NCI-H510A treated with DMSO at 0.1 percent for 48 hours (cell line): ENCODE measurements around the gene ARHGDIB.

Source experiments
- DNase-seq: peaks from one replicate; lab custom pipeline; 2025; lab: John Stamatoyannopoulos, UW

ARHGDIB gene

DNA sequence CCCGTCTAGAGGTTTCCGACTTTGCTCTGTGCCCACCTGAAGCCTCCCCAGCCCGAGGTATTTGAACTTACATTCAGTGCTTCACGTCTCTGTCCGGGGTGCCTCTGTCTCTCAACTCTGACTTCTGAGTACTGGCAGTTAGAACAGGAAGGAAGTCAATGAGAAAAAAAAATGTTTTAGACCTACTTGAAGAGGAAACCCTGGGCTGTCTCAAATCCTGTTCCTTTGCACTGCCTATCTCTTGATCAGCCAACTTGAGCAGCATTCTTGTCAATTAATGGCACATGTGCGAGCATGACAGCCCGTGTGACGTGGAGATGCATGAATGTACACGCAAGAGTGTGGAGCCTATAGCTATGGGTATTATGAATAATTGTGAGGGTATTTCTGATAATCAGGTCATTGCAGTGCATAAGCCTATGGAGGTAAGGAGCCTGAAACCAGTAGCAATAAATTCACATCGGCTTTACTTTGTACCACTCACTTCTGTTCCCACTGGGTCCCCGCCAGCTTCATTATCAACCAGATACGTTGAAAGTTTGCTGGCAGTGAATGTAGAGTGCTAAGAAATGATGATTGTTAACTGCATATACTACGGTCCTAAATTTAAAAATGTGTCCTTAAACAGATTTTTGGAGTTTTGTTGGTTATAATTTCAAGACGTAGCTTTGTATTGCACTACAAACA, at the start of gene ARHGDIB:
Gene ARHGDIB, minus strand, starts transcription at position 136 of the 687 bp plus-strand sequence. CDS start 10,889 bp downstream, outside the sequence.
- no peak for DNase-seq

DNA sequence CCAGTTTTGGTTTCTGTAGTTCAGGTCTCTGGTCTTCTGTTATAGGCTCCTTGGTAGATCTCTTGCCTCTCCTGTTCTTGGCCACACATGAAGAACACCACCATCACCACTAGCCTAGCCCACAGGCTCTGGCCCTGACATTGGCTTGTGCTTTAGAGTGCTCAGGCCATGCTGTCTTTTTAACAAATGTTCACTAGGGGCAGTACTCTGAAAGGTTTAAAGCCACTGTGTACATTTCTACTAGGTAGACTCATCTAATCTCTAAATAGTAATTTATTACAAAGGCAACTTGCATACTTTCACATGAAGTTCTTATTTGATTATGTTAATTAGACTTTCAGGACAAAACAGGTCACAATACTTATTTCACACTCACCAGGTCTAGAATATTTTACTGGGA, 49.8 kb upstream of the ARHGDIB start:
- DNase-seq, result no peak

DNA sequence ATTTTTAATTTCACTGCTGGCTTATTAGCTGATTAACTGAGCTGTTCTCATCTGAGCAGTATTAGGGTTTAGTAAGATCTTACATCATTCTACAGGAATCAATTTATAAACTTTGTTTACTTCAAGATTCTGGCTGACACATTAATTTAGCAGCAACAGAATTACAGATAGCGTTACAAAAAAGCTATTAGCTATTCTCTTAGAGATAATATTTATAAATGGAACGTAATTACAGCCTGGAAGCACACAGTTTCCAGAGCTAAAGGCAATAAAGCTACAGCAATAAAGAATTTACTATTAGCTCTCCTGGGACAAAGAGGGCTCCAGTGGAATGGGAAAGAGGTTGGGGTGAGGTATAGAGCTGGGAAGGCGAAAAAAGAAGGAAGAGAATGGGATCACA, 46.1 kb upstream of the ARHGDIB start:
- no peak for DNase-seq

DNA sequence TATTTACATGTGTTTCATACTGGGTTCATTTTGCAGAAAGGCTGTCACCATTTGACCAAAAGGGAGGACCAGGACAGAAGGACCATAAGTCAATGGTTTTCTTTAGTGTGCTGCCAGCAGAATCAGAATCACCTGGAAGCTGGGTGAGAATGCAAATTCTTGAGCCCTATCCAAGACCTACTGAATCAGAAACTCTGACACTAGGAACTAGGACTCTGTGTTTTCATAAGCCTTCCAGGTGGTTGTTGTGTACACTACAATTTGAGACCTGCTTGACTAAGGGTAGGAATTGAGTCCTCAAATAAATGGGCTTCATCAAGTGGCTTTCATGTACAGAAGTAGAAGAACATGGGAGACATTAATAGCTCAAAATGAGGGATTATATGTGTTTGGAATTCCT, 43.7 kb upstream of the ARHGDIB start:
- DNase-seq, result no peak

DNA sequence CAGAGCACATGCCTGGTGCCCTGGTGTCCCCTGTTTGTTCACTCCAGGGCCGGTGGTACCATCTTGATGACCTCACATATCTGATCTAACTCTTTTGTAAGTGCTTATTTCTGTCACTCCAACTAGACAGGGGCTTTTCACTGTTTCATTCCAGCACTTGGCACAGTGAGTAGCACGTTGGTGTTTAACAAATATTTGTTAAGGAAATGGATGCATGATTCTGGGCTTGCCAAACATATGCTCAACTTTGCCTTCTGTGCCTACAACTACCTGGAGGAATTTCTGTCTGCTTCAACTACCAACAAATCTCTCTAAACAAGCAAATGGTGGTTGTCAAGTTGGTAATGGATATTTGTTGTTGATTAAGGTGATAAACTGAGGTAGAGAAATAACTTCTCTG, 43.0 kb upstream of the ARHGDIB start:
- no peak for DNase-seq

DNA sequence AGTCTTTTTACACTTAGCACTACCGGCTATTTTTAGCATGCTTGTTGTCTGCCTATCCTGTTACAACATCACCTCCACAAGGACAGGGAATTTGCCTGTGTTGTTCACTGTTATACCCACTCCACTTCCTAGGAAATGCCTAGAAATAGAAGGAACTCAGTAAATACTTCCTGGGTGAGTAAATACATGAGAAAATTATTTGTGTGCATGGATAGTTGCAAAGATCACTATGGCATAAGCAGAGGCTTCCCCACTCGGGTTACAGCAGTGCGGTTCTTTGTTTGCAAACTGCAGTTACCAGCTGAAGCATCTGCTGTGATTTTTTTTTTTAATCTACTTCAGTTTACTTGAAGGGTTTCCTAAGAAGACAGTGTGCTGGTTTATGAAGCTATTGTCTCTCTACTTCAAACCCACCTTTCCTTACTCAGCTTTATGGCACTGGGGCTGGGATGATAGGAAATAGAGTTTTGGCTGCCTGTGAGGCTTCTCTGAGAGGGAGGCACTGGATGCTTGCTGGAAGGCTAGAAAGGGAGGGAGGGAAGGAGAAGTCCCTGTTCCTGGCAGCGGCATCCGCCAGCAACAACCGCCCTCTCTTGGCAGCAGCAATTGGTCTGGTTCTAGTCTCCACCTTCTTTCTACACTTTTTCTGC, 40.5 kb upstream of the ARHGDIB start:
- peak; percentile 11 for DNase-seq

DNA sequence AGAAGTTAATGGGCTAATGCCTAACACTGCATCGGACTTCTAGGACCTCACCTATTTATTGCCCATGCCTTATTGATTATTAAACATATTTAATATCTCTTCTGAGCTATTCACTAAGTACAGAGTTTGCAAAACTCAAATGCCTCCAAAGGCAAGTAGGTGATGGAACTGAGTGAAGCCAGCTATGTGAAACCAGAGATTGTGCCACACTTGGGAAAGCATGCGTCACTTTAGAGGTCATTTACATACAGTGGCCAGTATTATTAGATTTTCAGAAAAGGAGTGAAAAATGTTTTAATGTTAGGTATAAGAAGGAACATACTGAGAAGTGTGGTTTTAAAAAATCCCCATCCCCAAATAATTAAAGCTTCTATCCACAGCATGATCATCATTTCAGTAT, 39.2 kb upstream of the ARHGDIB start:
- DNase-seq, result no peak

DNA sequence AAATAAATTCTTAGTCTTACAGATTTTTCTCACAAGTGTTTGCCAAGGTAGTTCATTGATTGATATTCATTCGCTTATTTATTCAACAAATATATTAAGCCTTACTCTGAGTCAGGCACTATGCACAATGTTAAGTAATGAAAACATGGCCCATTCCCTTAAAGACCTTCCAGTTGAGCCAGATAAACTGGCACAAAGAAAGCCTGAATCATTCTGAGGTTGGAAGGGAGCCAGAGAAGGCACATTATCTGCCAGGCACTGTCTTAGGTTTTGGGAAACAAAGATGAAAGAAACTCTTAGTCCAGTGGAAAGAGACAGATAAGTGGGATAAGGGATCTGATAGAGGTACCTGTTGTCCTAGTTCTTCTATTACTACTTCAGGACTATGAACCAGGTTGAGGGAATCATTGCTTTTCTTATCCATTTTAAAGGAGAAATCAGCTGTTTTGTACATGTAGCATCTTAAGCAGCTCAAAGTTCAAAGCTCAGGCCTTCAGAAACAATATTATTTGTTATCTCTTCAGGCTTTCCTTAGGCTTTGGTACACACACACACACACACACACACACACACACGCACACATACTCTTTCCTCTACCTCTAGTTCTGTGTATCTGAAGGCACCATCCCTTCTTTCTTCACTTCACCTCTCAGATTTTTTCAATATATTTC, 38.4 kb upstream of the ARHGDIB start:
- no peak for DNase-seq

DNA sequence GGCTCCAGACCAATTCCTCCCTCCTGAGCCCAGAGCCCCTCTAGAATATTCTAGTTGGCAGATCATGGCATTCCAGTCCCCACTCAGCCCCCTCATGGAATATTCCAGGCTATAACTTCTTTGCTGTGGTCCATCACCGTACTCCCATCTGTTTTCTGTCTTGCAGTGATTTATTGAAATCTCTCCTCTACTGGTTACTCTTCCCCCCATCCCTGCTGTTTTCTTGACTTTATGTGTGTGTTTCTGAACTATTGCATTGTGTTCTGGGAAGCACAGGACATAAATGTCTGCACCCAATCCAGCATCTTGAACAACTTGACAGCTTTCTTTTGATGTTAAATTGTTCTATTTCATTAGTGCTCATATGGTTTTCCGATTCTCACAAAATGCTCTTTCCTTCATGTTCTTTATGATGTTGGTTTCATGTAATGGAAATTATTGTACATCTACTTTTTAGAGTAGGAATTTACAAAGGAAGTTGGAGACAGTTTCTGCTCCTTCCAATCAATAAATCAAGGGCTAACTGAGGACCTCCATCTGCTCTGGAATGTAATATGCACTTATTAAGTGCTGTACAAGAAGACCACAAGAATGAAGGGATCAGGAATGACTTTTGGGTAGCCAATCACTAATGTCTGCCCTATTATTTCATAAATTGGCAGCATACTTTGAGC, 37.8 kb upstream of the ARHGDIB start:
- DNase-seq, result no peak

DNA sequence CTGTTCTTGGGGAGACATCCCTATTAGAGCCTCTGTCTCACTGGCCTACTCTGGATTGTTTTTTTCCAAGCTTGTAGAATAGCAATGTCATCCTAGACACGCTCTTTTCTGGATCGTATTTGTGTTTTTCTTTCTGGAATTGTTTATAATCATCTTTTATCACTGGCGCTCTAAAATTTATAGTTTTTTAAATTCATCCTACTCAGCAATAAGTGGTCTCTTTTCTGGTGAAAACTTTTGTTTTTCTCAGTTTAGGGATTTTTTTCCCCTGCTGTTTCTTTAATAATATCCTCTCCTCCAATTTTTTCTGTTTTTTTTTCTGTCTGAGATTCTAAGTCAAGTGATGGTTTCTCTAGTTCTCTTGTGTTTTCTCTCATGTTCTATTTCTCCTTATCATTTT, 36.6 kb upstream of the ARHGDIB start:
- DNase-seq, result no peak

DNA sequence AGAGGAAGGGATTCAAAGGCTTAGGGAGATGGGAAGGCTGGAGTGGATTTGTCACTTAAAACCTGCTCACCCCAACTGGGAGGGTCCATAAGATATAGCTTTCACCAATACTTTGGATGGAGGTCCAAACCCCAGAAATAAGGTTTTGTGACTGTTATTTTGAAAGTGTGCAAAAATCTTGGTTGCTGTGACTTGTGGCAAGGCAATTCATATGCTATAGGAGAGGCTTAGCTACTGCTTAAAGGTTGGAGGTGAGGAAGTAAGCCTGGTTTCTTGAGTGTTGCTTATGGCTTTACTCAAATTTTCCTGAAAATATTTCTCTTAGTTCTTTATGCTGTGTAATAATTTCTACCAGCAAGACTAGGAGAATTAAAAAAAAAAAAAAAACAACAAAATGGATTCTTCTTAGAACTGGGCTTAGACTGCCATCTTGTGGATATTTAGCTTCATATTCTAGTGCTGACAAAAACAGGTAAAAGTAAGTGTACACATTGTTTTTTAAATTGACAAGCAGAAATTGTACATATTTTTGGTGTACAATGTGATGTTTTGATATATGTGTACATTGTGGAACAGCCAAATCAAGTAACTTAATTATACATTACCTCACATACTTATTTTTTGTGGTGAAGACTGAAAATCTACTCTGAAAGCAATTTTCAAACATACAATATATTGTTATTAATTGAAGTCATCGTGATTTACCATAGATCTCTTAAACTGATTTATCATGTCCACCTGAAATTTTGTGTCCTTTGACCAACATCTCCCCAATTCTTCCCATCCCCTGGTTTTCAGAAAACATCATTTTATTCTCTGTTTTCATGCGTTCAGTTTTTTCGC, 34.4 kb upstream of the ARHGDIB start:
- peak; percentile 60 for DNase-seq

DNA sequence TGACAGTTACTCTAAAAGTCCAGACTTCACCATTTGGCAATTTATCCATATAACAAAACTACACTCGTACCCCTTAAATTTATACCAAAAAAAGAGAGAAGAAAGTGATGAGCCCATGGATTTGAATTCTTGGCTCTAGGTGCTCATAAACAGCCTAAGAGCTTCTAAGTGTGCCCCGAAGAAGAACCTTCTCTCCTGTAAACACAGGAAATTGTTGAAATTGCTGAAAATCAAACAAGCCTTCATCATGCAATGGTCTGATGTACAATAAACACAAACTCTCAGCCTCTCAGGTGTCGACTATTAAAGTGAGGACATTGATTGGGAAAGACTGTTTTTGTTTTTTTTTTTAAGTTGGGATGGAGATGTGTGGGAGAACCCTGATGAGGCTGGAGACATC, 33.2 kb upstream of the ARHGDIB start:
- no peak for DNase-seq

DNA sequence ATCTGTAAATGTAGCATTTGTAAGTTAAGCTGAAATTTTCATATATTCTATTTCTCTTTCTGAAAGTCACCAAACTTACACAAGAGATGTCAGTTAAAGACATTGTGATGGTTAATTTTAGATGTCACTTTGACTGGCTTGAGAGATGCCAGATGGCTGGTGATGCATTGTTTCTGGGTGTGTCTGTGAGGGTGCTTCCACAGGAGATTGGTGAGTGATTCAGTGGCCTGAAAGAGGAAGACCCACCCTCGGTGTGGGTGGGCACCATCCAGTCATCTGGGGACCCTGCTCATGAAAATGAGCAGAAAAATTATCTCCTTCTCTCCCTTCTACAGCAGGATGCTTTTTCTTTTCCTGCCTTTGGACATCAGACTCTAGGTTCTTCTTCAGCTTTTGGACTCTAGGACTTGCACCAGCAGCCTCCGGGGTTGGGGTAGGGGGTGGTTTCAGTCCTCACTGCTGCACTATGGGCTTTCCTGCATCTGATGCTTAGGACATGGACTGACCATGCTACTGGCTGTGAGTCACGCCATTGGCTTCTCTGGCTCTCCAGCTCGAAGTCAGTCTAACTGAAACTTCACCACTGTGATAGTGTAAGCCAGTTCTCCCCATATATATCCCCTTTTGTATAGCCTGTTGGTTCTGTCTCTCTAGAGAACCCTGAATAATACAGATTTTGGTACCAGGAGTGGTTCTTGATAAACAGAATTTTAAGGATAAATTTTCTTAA, 32.3 kb upstream of the ARHGDIB start:
- DNase-seq, result no peak

DNA sequence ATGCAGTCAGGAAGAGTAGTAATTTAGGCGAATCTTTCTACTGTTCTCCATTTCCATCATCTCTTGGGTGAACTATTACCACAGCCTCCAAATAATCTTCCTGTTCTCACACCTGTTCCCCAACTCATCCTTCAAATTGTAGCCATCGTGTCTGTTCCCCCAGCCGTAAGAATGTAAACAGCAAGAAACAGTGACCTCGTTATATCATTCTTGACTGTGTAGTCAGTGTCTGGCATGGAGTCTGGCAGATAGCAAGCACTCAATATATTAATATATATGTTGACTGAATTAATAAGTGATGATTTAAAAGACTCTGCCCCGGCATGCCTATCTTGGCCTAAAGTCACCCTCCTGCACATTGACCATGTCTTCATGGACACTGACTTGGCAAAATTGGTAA, 31.7 kb upstream of the ARHGDIB start:
- no peak for DNase-seq

DNA sequence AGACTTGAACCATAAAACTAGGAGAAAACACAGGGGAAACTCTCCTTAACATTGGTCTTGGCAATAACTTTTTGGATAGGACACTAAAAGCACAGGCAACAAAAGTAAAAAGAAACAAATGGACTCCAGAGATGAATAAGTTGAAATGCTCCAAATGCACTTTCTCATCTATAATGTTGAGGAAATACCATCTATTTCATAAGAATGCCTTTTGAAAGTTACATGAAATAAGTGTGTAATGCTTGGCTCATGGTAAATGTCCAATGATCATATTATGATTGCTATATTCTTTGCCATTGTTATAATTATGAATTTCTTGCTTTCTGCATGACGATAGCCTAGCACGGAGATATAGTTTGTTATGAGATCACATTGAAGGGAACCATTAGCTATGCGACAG, 31.3 kb upstream of the ARHGDIB start:
- DNase-seq, result no peak

DNA sequence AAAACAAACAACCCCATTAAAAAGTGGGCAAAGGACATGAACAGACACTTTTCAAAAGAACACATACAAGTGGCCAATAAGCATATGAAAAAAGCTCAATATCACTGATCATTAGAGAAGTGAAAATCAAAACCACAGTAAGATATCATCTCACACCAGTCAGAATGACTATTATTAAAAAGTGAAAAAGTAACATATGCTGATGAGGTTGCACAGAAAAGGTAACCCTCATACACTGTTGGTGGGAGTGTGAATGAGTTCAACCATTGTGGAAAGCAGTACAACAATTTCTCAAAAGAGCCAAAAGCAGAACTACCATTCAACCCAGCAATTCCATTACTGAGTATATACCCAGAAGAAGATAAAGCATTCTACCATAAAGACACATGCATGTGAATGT, 29.7 kb upstream of the ARHGDIB start:
- DNase-seq, result no peak

DNA sequence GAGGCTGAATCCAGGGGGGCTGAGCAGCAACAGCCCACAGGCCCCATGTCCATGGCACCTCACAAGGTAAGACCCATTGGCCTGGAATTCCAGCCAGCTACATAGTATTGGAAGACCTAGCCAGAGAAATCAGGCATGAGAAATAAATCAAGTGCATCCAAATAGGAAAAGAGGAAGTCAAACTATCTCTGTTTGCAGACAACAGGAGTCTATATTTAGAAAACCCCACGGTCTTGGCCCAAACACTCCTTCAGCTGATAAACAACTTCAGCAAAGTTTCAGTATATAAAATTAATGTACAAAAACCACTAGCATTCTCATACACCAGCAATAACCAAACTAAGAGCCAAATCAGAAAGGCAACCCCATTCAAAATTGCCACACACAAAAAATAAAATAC, 28.4 kb upstream of the ARHGDIB start:
- DNase-seq, result no peak

DNA sequence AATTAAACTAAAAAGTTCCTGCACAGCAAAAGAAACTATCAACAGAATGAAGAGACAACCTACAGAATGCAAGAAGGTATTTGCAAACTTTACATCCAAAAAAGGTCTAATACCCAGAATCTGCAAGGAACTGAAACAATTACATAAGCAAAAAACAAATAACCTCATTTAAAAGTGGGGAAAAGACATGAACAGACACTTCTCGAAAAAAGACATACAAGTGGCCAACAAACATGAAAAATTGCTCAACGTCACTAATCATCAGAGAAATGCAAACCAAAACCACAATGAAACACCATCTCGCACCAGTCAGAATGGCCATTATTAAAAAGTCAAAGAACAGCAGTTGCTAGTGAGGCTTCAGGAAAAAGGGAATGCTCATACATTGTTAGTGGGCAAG, 26.6 kb upstream of the ARHGDIB start:
- no peak for DNase-seq

DNA sequence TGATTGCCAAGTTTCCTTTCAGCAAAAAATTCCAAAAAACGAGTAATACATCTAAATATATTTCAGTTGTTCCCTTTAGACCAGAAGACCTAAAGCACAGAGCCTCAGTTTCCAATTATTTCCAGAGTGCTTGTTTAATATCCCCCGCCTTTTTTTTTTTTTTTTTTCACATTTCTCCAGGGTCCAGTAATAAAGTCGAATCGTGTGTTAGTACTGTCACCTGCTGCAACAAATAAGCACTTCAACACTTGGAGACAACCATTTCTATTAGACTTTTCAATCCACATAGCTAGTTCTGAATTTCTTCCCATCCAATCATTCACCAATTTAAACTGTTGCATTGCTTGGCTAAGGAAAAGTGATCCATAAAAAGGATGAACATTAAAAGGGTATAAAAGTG, 25.0 kb upstream of the ARHGDIB start:
- no peak for DNase-seq

DNA sequence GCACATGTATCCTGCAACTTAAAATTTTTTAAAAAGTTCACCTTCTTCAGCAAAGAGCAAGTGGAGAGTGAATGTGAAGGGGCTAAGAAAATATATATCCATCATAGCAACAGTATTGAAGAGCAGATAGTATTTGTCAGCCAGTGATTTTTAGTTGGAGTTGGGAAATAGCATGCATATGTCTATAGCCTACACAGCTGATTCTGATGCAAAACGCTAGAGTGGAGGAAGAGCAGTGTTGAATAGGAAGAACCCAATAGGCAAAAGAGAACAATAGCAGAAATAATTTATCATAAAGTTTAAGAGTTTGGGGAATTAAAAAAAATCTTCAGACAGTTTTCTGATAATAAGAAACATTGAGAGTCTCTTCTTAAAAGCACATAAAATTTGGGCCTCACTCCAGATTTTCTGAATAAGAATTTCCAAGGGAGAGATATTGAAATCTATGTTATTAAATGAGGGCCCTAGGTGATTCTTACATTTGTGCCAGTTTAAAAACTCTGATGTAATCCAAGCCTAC, 23.4 kb upstream of the ARHGDIB start:
- DNase-seq, result no peak

DNA sequence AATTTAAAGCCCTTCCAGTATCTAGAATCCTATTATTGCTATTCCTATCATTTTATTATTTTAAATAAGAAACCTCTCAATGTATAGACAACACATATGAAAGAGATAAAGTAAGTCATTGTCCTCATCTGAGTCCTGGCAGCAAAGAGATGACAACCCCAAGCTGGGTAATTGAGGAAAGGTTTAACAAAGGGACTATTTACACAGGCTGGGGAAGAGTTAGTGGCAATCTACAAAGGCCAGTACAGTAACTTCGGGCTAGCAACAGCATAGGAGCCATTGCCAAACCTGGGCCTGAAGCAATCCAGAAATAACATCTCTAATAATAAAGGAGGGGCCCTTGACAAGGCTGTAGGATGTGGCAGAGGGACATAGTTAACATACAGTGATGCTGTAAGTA, 22.6 kb upstream of the ARHGDIB start:
- no peak for DNase-seq
